C4-2B (cell line): ENCODE data around the gene PLEKHA5.

ENCODE experiments used
- ZFX ChIP-seq: fragments of 450-650 bp; IDR thresholded peaks from 2 replicates; pipeline ENCODE4 v1.6.1; 2017
- TF ChIP-seq, protein P1 (sequence below): fragments of 450-650 bp; conservative IDR thresholded peaks from 2 replicates; pipeline ENCODE4 v1.5.1; 2017; ENCODE audit warnings: mild to moderate bottlenecking

DNA sequence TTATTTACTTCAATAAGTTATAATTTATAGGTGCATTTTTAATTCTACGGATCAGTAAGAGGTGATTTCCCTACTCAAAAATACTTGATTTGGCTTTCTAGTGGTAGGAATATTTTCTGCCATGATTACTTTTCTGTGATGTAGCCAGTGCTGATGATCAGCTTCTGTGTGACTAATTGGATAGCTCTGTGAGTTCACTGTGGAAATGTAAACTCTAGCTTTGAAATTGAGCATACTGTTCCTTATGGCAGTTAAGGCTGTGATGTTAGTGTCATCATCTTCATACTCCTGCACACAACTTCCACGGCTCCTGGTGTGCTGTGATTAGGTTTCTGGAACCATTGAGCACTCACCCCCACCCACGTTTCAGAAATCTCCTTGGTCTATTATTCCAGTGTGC is 48.2 kb downstream of the PLEKHA5 start:
- TF ChIP-seq, protein P1, sequence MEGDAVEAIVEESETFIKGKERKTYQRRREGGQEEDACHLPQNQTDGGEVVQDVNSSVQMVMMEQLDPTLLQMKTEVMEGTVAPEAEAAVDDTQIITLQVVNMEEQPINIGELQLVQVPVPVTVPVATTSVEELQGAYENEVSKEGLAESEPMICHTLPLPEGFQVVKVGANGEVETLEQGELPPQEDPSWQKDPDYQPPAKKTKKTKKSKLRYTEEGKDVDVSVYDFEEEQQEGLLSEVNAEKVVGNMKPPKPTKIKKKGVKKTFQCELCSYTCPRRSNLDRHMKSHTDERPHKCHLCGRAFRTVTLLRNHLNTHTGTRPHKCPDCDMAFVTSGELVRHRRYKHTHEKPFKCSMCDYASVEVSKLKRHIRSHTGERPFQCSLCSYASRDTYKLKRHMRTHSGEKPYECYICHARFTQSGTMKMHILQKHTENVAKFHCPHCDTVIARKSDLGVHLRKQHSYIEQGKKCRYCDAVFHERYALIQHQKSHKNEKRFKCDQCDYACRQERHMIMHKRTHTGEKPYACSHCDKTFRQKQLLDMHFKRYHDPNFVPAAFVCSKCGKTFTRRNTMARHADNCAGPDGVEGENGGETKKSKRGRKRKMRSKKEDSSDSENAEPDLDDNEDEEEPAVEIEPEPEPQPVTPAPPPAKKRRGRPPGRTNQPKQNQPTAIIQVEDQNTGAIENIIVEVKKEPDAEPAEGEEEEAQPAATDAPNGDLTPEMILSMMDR: no peak
- no peak for TF ChIP-seq ZFX
